ENCODE data around the gene ARHGAP30.

DNA sequence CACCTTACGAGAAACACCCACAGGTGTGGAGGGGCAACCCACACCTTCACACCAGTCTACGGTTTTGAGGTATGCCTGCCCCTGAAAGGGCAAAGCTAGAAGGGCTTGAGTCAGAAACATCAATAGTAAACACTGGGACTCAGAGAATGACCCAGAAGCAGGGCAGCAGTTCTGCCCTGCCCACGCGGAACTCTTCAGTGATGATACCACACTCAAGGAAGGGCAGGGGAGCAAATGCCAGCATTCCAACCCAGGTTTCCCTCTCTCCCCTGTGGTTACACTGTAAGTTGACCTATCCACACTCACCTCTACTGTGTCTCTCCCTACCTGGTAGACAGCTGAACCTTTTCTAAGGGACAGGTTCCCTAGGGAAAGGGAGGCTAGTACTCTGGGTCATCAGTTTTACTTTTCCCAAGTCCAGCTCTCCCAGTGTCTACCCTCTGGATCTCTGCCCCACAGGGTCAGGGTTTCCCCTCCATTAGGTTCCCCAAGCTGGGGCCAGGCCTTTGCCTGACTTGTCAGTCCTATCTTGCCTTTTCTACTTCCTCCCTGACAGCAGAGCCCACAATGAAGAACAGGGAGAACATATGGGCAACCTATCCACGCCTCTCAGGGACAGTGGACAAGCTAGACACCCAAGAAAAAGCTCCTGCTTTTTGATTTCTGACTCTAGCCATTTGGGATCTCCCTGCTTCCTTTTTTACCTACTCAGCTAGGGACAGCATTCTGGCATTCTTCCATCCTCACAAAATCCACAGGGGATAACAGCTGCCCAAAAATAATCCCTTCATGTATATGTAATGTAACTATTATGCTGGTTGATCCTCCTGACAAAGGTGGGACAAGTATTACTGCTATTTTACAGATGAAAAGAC is 51.7 kb downstream of the ARHGAP30 start:
- TF ChIP-seq, protein P1, sequence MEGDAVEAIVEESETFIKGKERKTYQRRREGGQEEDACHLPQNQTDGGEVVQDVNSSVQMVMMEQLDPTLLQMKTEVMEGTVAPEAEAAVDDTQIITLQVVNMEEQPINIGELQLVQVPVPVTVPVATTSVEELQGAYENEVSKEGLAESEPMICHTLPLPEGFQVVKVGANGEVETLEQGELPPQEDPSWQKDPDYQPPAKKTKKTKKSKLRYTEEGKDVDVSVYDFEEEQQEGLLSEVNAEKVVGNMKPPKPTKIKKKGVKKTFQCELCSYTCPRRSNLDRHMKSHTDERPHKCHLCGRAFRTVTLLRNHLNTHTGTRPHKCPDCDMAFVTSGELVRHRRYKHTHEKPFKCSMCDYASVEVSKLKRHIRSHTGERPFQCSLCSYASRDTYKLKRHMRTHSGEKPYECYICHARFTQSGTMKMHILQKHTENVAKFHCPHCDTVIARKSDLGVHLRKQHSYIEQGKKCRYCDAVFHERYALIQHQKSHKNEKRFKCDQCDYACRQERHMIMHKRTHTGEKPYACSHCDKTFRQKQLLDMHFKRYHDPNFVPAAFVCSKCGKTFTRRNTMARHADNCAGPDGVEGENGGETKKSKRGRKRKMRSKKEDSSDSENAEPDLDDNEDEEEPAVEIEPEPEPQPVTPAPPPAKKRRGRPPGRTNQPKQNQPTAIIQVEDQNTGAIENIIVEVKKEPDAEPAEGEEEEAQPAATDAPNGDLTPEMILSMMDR (IDR thresholded peaks at IDR 0.05) = no peak
- no peak for TF ChIP-seq SIN3A (IDR thresholded peaks at IDR 0.05; ENCODE audit: borderline replicate concordance, insufficient read depth, low read depth, low read length)

Measured in Panc1 (cell line).